Gastrocnemius medialis (tissue), 4 donors: ENCODE measurements around the gene SASH1.

Experiments used
- POLR2A ChIP-seq, 2 donors: fragments of 450-650 bp; IDR thresholded peaks; one replicate each; pipeline ENCODE4 v1.6.1; 2017; ENCODE audit warnings: antibody characterized with exemption in 2 of 2, mild to moderate bottlenecking in 2 of 2, moderate library complexity in 2 of 2
- TF ChIP-seq, protein P1 (sequence below), 5 experiments: fragments of 450-650 bp in 3 of 5; fragments of 200-600 bp in 2 of 5; sonication (generic) in 2 of 5; IDR thresholded peaks in 4 of 5; conservative IDR thresholded peaks in 1 of 5; 1 replicate in 4 of 5; 2 replicates in 1 of 5; pipeline ENCODE4 v1.5.1; 2016 to 2019; ENCODE audit warnings: antibody characterized with exemption in 5 of 5, mild to moderate bottlenecking in 3 of 5, moderate library complexity in 3 of 5

DNA sequence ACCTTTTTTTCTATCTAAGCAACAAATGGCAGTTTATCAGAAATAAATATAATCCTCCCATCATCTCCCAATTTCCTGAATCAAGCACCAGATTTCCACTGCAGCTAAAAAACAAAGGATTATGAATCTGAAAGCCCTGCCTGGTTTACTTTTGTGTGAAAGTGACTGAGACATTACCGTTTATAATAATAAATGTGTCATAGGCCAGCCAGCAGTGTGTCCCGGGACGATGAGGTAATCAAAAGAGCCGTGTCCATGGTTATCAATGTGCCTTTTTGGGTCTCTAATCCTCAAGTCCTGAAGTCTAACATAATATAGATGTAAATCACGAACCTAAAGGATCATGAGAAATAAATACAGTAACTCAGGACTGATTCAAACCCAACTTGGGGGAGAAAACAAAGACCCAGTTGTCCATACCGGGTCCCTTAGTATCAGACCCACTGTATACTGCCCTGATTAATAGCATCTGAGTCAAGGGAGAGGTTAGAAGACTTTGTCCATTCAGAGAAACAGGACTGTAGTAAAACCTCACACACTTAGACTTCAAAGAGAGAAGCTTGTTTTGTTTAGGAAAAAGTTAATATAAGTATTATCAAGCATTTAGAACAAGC lies 149.1 kb downstream of the SASH1 start:
- TF ChIP-seq, protein P1, sequence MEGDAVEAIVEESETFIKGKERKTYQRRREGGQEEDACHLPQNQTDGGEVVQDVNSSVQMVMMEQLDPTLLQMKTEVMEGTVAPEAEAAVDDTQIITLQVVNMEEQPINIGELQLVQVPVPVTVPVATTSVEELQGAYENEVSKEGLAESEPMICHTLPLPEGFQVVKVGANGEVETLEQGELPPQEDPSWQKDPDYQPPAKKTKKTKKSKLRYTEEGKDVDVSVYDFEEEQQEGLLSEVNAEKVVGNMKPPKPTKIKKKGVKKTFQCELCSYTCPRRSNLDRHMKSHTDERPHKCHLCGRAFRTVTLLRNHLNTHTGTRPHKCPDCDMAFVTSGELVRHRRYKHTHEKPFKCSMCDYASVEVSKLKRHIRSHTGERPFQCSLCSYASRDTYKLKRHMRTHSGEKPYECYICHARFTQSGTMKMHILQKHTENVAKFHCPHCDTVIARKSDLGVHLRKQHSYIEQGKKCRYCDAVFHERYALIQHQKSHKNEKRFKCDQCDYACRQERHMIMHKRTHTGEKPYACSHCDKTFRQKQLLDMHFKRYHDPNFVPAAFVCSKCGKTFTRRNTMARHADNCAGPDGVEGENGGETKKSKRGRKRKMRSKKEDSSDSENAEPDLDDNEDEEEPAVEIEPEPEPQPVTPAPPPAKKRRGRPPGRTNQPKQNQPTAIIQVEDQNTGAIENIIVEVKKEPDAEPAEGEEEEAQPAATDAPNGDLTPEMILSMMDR (IDR thresholded peaks at IDR 0.05 in 4 of 5, conservative IDR thresholded peaks at IDR 0.05 in 1 of 5) = no peak
- TF ChIP-seq POLR2A (IDR thresholded peaks at IDR 0.05) = no peak
